Right ventricle myocardium inferior (tissue), 1 donor: ENCODE data around the gene MORN4. TPM values are rescaled to one million over a fixed set of nuclear protein-coding genes. Genes with fewer than 3 reads are reported as not detected.

Source experiments
- ATAC-seq: fragments of 200-7000 bp; cut with Tn5 transposase; one replicate; pipeline ENCODE4 v1.9.1; 2020; ENCODE audit warnings: mild to moderate bottlenecking, moderate library complexity
- DNase-seq: peaks from one replicate; pipeline ENCODE4 v3.0.0; 2021; ENCODE audit errors: missing footprints
- intact Hi-C: fragments of 100-400 bp; cut with DNase I; formaldehyde crosslinking; loops from one replicate; pipeline ENCODE4 v1.11.0; 2022
- total RNA-seq: library from RNA; stranded (reverse); fragmentation: NEBNext Ultra II Directional; extraction: Animal tissue kit (Norgen Biotek cat#: 25700); gene quantifications from one replicate; pipeline ENCODE4 v1.2.1, GENCODE V29; 2021
- donor health status: DM: no; HTN: yes; CAD: no; lungs with severe emphysema.

Gene MORN4
- total RNA-seq, 1 donor from 2014 or later: 8.0 TPM

GRCh38 chr10:97601268-97602215 is 31.8 kb downstream of the MORN4 start:
- intact Hi-C loops: no loop called here
- ATAC-seq (peak; percentile 55), DNase-seq (peak; percentile 81)

GRCh38 chr10:97600616-97601015 is 32.7 kb downstream of the MORN4 start:
- intact Hi-C loops: no loop called here
- ATAC-seq: no peak
- DNase-seq: no peak

GRCh38 chr10:97599272-97599619 is 34.1 kb downstream of the MORN4 start:
- intact Hi-C loops: no loop called here
- ATAC-seq (no peak), DNase-seq (no peak)

- DNase-seq (no peak), ATAC-seq (no peak)
- intact Hi-C loops: no loop called here
These were observed 34.7 kb downstream of the MORN4 start for GRCh38 chr10:97598407-97599271.

GRCh38 chr10:97597778-97598177 is 35.5 kb downstream of the MORN4 start:
- intact Hi-C loops: no loop called here
- ATAC-seq (no peak), DNase-seq (no peak)

GRCh38 chr10:97596101-97597082 is 36.9 kb downstream of the MORN4 start:
- intact Hi-C loops: loop anchor here (1.0 kb wide), 1 partner anchor 12 kb away; the partner anchor contains the start of gene HOGA1
- ATAC-seq (peak; percentile 93), DNase-seq (no peak)

GRCh38 chr10:97593421-97593820 is 39.9 kb downstream of the MORN4 start:
- ATAC-seq (no peak), DNase-seq (no peak)
- intact Hi-C loops: no loop called here

GRCh38 chr10:97590748-97591495 is 42.4 kb downstream of the MORN4 start:
- no peak for ATAC-seq
- intact Hi-C loops: no loop called here

GRCh38 chr10:97590082-97590747 is 43.1 kb downstream of the MORN4 start:
- no peak for ATAC-seq
- intact Hi-C loops: no loop called here
- no peak for DNase-seq

More at GRCh38 chr10:97590748-97591495, 42.4 kb downstream of the MORN4 start:
- no peak for DNase-seq

GRCh38 chr10:97589479-97589878 is 43.8 kb downstream of the MORN4 start, which contains the start of gene C10orf62:
Gene C10orf62, plus strand, starts transcription at chr10:97589721. Its CDS starts 177 bp downstream, at chr10:97589898.
- DNase-seq: no peak
- intact Hi-C loops: no loop called here
- ATAC-seq: no peak

GRCh38 chr10:97587183-97587582 is 46.1 kb downstream of the MORN4 start:
- no peak for ATAC-seq
- DNase-seq: no peak
- intact Hi-C loops: no loop called here

GRCh38 chr10:97585439-97585811 is 47.9 kb downstream of the MORN4 start:
- intact Hi-C loops: loop anchor here (1.0 kb wide), 1 partner anchor 24 kb away; no protein-coding TSS in a partner anchor
- DNase-seq (no peak), ATAC-seq (no peak)

GRCh38 chr10:97584798-97585438 is 48.4 kb downstream of the MORN4 start:
- intact Hi-C loops: loop anchor here (1.0 kb wide), 2 partner anchors 11 to 24 kb away; no protein-coding TSS in a partner anchor
- DNase-seq: no peak
- ATAC-seq: peak; percentile 51

GRCh38 chr10:97584060-97584797 is 49.1 kb downstream of the MORN4 start, which contains the start of gene HOGA1:
Gene HOGA1, plus strand, starts transcription at chr10:97584389. Its CDS starts 315 bp downstream, at chr10:97584704.
- intact Hi-C loops: loop anchor here (1.0 kb wide), 1 partner anchor 12 kb away; no protein-coding TSS in a partner anchor
- ATAC-seq (peak; percentile 94), DNase-seq (peak; percentile 87)

GRCh38 chr10:97583476-97583875 is 49.8 kb downstream of the MORN4 start:
- DNase-seq (no peak), ATAC-seq (no peak)
- intact Hi-C loops: no loop called here

GRCh38 chr10:97582169-97582568 is 51.1 kb downstream of the MORN4 start:
- DNase-seq: no peak
- intact Hi-C loops: no loop called here
- no peak for ATAC-seq
